GM19452 (cell line): Measurements from ENCODE around the gene DTX2.
"Not testable (repeated sequence)": the region's sequence is repeated elsewhere in the genome, so short reads cannot be mapped to it uniquely, and the experiment has no call there.

Experiments used
- ATAC-seq: cut with Tn5 transposase; IDR thresholded peaks from one replicate; pipeline ENCODE4 v1.9.1; 2021; ENCODE audit not compliant: unreplicated experiment

The DTX2 gene

DNA sequence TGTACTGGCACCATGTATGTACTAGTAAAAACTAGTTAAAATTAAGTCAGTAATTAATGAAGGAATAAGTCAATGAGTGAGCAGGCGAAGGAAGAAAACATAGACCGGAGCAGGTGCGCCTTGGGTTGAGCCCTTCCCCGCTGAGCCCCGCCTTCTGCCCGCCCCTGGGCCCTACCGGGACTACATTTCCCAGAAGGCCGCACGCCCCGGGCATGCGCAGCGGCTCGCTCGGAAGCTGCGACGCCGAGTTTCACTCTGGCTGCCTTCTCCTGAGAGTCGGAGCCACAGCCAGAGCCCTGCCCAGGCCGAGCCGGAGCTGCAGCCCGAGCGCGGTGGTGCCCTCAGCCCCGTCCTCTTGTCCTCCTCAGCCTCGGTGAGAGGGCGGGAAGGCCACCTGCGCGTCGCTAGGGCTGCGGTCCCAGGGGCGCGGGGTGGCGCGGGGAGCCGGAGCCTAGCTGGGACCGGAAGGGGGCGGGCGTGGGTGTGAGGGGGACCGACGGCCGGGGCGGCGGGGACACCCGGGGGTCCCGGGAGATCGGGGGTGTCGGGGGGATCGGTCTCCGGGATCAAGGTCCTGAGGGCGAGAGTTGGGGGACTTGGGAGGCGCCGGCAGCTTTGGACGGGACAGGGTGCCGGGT, at the start of gene DTX2:
Gene DTX2 (plus strand): TSS at position 246 of the 638 bp plus-strand sequence. CDS start 18,801 bp downstream, outside the sequence.
- peak; percentile 99 for ATAC-seq

- ATAC-seq = no peak
Measured at GRCh38 chr7:76412249-76412648, 49.3 kb upstream of the DTX2 start.

- ATAC-seq = not testable (repeated sequence)
Measured at GRCh38 chr7:76417654-76418310, 43.7 kb upstream of the DTX2 start.

DNA sequence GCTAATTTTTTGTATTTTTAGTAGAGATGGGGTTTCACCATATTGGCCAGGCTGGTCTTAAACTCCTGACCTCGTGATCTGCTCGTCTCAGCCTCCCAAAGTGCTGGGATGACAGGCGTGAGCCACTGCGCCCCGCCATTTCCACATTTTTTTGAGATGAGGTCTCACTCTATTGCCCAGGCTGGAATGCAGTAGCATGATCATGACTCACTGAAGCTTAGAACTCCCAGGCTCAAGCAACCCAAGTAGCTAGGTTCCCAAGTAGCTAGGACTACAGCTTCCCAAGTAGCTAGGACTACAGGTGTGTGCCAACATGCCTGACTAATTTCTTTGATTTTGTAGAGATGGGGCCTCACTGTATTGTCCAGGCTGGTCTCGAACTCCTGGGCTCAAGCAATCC, 40.4 kb upstream of the DTX2 start:
- not testable (repeated sequence) for ATAC-seq

DNA sequence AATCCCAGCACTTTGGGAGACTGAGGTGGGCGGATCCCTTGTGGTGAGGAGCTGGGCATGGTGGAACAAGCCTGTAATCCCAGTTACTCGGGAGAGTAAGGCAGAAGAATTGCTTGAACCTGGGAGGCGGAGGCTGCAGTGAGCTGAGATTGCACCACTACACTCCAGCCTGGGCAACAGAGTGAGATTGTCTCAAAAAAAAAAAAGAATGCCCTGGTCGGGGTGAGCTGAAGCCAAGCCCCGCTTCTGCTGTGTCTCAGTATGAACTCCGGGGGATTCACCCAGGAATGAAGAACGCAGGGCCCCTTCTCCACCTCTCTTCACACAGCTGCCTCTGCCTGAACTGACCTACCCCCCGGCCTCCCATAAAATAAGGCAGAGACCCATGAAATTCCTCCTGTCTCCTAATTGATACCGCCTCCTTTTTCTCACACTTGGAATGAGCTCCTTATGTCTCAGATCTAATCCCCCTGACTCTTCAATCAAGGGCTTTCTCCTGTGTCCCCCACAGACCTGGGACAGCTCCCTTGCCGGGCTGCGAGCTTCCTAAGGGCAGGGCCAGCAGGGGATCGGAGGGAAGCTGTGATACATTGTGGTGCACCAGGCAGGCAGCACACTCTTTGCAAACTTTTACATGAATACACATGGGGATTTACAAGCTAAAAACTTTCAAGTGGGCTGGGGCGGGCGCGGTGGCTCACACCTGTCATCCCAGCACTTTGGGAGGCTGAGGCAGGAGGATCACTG, 37.7 kb upstream of the DTX2 start:
- no peak for ATAC-seq

GRCh38 chr7:76424413-76425111, 36.9 kb upstream of the DTX2 start, which contains the start of gene ZP3:
Gene ZP3, plus strand, starts transcription at chr7:76424950. Its CDS starts 15 bp downstream, at chr7:76424965.
- no peak for ATAC-seq

- no peak for ATAC-seq
Measured at GRCh38 chr7:76425156-76425555, 36.4 kb upstream of the DTX2 start.

DNA sequence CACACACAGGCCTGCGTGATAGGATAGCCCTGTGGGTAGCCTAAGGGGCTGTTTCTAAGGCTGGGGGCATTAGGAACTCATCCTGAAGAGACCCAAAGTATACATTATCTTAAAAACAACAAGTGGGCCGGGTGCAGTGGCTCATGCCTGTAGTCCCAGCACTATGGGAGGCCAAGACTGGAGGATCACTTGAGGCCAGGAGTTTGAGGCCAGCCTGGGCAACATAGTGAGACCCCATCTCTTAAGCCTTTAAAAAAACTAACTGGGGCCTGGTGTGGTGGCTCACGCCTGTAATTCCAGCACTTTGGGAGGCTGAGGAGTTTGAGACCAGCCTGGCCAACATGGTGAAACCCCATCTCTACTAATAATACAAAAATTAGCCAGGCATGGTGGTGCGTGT, 36.0 kb upstream of the DTX2 start:
- ATAC-seq = not testable (repeated sequence)

DNA sequence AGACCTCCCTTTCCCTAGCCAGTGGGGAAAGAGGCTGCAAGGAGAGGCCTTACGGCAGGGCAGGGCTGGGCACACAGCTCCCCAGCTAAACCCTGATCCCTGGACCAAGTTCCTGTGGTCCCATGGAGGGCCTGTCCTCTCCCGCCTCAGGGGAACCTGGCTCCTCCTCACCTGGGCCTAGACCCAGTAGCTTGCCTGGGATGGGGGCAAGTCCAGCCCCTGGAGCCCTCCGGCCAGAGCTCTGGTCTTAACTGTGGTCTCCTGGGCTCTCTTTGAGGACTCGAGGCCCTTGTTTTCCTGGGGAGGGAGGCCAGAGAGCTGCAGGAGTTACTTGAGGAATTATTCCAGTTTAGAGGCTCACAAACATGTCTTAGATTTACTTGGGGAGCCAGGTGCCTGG, 35.3 kb upstream of the DTX2 start:
- ATAC-seq = no peak

DNA sequence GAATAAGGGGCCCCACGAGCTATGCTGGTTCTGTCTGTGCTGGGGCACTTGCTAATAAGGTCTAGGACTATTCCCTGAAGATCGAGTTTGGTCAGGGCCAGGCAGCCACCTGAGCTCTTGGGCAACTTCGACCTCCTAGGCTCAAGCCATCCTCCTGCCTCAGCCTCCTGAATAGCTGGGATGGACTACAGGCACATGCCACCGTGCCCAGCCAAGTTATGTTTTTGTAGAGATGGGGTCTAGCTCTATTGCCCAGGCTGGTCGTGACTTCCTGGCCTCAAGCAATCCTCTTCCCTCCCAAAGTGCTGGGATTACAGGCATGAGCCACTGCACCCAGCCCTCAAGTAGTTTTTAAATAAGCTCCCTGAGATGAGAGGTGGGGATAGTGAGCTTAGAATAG, 33.9 kb upstream of the DTX2 start:
- no peak for ATAC-seq

DNA sequence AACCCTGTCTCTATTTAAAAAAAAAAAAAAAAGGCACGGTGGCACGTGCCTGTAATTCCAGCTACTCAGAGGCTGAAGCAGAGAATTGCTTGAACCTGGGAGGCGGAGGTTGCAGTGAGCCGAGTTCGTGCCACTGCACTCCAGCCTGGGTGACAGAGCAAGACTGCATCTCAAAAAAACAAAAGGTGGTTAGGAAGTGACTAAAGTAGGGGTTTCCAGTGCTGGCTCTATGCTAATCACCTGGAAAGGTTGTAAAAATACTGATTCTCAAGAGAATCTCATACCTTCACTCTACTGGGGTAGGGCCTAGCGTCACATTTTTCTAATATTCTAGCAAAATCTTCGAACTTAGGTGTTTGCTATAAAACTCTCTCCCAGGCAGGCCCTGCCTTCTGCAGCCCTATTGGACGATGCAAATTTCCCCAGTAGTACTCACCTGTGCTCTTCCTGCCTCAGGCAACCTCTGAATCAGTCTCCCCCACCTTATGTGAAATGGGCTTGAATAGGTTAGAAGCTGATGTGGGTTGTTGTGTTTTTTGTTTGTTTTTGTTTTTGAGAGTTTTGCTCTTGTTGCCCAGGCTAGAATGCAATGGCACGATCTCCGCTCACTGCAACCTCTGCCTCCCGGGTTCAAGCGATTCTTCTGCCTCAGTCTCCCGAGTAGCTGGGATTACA, 33.2 kb upstream of the DTX2 start:
- ATAC-seq = no peak

DNA sequence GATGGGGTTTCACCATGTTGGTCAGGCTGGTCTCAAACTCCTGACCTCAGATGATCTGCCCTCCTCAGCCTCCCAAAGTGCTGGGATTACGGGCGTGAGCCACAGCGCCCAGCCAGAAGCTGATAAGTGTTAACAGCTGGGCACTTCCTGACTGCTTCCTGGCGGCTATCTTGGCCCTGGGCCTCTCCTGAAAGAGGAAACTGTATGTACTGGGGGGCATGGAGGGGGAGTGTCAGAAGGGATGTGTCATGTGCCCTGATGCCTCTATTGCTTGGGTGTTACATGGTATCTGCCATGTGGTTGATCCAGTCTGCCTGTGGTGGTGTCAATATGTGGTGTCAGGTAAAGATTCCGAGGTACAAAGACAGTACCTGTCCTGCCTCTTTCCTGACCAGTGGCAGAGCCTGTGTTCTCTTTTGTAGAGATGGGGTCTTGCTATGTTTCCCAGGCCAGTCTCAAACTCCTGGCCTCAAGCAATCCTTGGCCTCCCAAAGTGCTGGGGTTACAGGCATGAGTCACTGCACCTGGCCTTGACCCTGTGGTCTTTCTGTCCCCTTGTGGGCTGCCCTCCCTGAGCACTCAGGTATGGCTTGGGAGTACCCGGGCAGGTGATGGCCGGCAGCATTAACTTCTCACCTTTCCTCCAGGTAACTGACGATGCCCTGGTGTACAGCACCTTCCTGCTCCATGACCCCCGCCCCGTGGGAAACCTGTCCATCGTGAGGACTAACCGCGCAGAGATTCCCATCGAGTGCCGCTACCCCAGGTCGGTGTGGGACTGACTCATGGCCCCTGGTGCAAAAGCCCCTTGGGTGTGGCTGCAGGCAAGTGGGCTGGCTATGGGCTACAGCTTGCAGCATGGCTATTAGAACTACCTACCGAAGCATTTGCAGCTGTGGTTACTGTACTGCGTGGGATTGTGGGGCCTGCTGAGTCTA, 32.4 kb upstream of the DTX2 start:
- ATAC-seq = no peak

GRCh38 chr7:76430211-76430610, 31.3 kb upstream of the DTX2 start:
- ATAC-seq = no peak

GRCh38 chr7:76430836-76431235, 30.7 kb upstream of the DTX2 start:
- ATAC-seq = no peak

DNA sequence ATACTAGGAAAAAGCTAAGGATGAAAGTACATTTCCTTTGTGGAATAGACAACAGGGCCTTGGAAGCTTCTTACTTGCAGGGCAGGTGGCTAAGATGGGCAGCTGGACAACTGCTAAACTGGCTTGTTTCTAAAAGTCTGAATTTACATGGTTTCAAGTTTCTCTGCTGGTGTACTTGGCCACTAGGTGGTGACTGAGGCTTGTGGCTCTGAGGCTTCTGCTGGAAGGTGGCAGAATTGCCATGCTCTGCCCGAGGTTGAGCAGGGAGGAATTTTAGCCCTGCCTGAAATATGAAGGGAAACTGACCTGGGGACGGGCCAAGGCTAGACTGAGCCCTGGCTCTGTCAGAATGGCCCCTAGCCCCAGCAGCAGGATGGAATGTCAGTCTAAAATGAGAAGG, 23.6 kb upstream of the DTX2 start:
- ATAC-seq = peak; percentile 62

GRCh38 chr7:76439120-76439888, 22.2 kb upstream of the DTX2 start:
- not testable (repeated sequence) for ATAC-seq

GRCh38 chr7:76440404-76440803, 21.1 kb upstream of the DTX2 start:
- not testable (repeated sequence) for ATAC-seq

- not testable (repeated sequence) for ATAC-seq
Measured at GRCh38 chr7:76441792-76442191, 19.7 kb upstream of the DTX2 start.
